WTC11 (cell line): ENCODE results near the gene GPD1. TPM values are rescaled to one million over a fixed set of nuclear protein-coding genes. Genes with fewer than 3 reads are reported as not detected.
A peak's percentile ranks its signal among the peaks of the same experiment; 100 is the strongest.

Source experiments
- ATAC-seq: fragments of 200-7000 bp; cut with Tn5 transposase; 2 replicates; pipeline ENCODE4 v1.10.0; 2021; ENCODE audit warnings: mild to moderate bottlenecking, moderate library complexity
- CTCF ChIA-PET: fragments of 300-600 bp; sonication (Branson Sonifier 250); formaldehyde crosslinking; loops from one replicate; lab custom pipeline; 2021; ENCODE audit warnings: antibody characterized with exemption; lab: Charles Lee
- POLR2A ChIA-PET: fragments of 350-600 bp; sonication (Branson Sonifier 250); formaldehyde crosslinking; loops from one replicate; lab custom pipeline; 2021; ENCODE audit warnings: antibody characterized with exemption; lab: Charles Lee
- DNase-seq: peaks from one replicate; pipeline ENCODE4 v3.0.0; 2021; ENCODE audit warnings: low spot score
- H3K27ac Mint-ChIP-seq: 2 replicates; pipeline ENCODE4 v1.8.0; 2021; ENCODE audit warnings: mixed read lengths
- H3K27me3 Mint-ChIP-seq: 2 replicates; pipeline ENCODE4 v1.8.0; 2021; ENCODE audit warnings: low read depth, mild to moderate bottlenecking, moderate library complexity, mixed read lengths
- H3K36me3 Mint-ChIP-seq: 2 replicates; pipeline ENCODE4 v1.8.0; 2021; ENCODE audit warnings: mixed read lengths
- H3K4me1 Mint-ChIP-seq: 2 replicates; pipeline ENCODE4 v1.8.0; 2022; ENCODE audit warnings: mixed read lengths
- H3K4me3 Mint-ChIP-seq: 2 replicates; pipeline ENCODE4 v1.8.0; 2021; ENCODE audit warnings: mild to moderate bottlenecking, moderate library complexity, mixed read lengths
- H3K9me3 Mint-ChIP-seq: 2 replicates; pipeline ENCODE4 v1.8.0; 2021; ENCODE audit warnings: mixed read lengths
- FOXP1 ChIP-seq: sonication (generic); formaldehyde crosslinking; IDR thresholded peaks from 2 replicates; pipeline ENCODE4 v1.8.0; 2022; ENCODE audit warnings: missing genetic modification reagents, mild to moderate bottlenecking, moderate library complexity, borderline replicate concordance
- JAZF1 ChIP-seq: fragments of 250-450 bp; sonication (Bioruptor Pico); IDR thresholded peaks from 2 replicates; pipeline ENCODE4 v1.9.0; 2021; ENCODE audit warnings: moderate library complexity, mild to moderate bottlenecking, inconsistent platforms
- NFYB ChIP-seq: sonication (generic); formaldehyde crosslinking; conservative IDR thresholded peaks from 2 replicates; pipeline ENCODE4 v1.8.0; 2022; ENCODE audit warnings: low read depth, missing genetic modification reagents
- RELA ChIP-seq: sonication (generic); formaldehyde crosslinking; IDR thresholded peaks from 2 replicates; pipeline ENCODE4 v1.8.1; 2022; ENCODE audit warnings: missing genetic modification reagents, mild to moderate bottlenecking, borderline replicate concordance
- SOX15 ChIP-seq: fragments of 250-450 bp; sonication (Bioruptor Pico); IDR thresholded peaks from 2 replicates; pipeline ENCODE4 v1.9.0; 2021; ENCODE audit warnings: mild to moderate bottlenecking
- TEAD4 ChIP-seq: sonication (generic); formaldehyde crosslinking; IDR thresholded peaks from 2 replicates; pipeline ENCODE4 v1.8.0; 2022; ENCODE audit warnings: mild to moderate bottlenecking, missing genetic modification reagents
- ZNF219 ChIP-seq: sonication (generic); formaldehyde crosslinking; IDR thresholded peaks from 2 replicates; pipeline ENCODE4 v1.8.0; 2023; ENCODE audit warnings: missing genetic modification reagents, mild to moderate bottlenecking, borderline replicate concordance
- ZNF671 ChIP-seq: fragments of 250-450 bp; sonication (Bioruptor Pico); IDR thresholded peaks from 2 replicates; pipeline ENCODE4 v1.8.0; 2021; ENCODE audit warnings: mild to moderate bottlenecking
- total RNA-seq: library from RNA; stranded (reverse); gene quantifications from 3 replicates; pipeline ENCODE4 v1.2.3, GENCODE V29; 2021
- TF ChIP-seq, protein P1 (sequence below): sonication (generic); formaldehyde crosslinking; IDR thresholded peaks from 2 replicates; pipeline ENCODE4 v1.8.0; 2023; ENCODE audit warnings: mild to moderate bottlenecking, missing genetic modification reagents
- TF ChIP-seq, protein P2 (sequence below): sonication (generic); formaldehyde crosslinking; IDR thresholded peaks from 2 replicates; pipeline ENCODE4 v1.8.1; 2022; ENCODE audit warnings: missing genetic modification reagents, borderline replicate concordance
- TF ChIP-seq, protein P3 (sequence below): sonication (generic); formaldehyde crosslinking; IDR thresholded peaks from 2 replicates; pipeline ENCODE4 v1.8.0; 2022; ENCODE audit warnings: missing genetic modification reagents
- TF ChIP-seq, protein P4 (sequence below): sonication (generic); formaldehyde crosslinking; IDR thresholded peaks from 2 replicates; pipeline ENCODE4 v1.8.0; 2022; ENCODE audit warnings: mild to moderate bottlenecking, missing genetic modification reagents
- TF ChIP-seq, protein P5 (sequence below): sonication (generic); formaldehyde crosslinking; IDR thresholded peaks from 2 replicates; pipeline ENCODE4 v1.8.1; 2023; ENCODE audit warnings: mild to moderate bottlenecking, missing genetic modification reagents
- TF ChIP-seq, protein P6 (sequence below): sonication (generic); formaldehyde crosslinking; IDR thresholded peaks from 2 replicates; pipeline ENCODE4 v1.8.0; 2023; ENCODE audit warnings: missing genetic modification reagents, mild to moderate bottlenecking, borderline replicate concordance

GPD1 gene
- total RNA-seq, 1 experiment from 2014 or later: 0.77 TPM

DNA sequence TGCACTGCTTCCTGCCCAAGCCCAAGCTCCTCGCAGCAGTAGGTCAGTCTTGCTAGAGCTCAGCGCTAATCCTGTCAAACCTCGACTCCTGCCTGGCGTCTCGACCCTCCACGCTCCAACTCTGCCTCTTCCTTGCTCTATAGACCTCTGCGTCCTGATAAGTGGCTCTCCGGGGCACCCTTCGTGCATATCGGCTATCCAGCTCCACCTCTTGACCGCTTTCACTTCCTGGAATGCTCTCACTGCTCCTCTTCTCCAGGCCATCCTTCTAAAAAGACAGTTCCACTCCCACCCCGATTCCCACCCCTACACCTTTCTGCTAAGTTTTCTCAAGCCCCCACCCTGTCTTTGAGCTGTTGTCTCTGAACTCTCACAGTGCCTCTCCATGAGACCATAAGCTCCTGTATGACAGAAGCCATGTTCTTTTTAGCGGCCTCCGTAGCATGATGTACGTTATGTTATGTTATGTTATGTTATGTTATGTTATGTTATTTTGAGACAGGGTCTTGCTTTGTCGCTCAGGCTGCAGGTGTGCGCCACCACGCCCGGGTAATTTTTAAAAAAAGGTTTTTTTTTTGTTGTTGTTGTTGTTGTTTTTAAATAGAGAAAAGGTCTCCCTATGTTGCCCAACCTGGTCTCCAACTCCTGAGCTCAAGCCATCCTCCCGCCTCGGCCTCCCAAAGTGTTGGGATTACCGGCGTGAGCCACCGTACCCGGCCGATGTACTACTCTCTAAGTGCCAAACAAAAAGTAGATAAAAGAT, 8.8 kb downstream of the GPD1 start:
- POLR2A ChIA-PET: interaction anchor here (0.6 to 4.2 kb wide), 12 partner anchors 8 to 203 kb away, joined by 3 to 50 read pairs (median 4); partner anchors contain the start of genes CERS5, LIMA1 and SMARCD1

DNA sequence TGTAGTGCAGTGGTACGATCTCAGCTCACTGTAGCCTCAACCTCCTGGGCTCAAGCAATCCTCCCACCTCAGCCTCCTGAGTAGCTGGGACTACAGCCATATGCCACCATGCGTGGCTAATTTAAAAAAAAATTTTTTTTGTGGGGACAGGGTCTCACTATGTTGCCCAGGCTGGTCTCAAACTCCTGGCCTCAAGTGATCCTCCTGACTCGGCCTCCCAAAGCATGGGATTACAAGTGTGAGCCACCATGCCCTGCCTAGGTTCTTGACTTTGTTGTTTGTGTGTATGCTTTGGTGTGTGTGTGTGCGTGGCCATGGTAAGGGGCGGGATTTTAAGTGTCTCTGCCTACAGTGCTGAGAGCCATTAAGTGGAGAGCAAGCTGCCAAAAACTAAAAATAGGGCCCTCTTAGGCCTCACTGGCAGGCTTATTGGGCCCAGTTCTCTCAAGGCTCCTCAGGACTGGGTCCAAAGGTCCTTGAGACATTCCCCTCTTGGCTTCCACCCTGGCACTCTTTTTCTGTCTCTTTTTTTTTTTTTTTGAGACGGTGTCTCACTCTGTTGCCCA, 13.3 kb downstream of the GPD1 start:
- TF ChIP-seq NFYB (CRISPR knock-in tag) (no peak), JAZF1 (CRISPR knock-in tag) (no peak), RELA (CRISPR knock-in tag) (no peak), ZNF219 (no peak), FOXP1 (CRISPR knock-in tag) (no peak), TEAD4 (CRISPR knock-in tag) (no peak), ZNF671 (CRISPR knock-in tag) (no peak), SOX15 (no peak)
- TF ChIP-seq, protein P1, sequence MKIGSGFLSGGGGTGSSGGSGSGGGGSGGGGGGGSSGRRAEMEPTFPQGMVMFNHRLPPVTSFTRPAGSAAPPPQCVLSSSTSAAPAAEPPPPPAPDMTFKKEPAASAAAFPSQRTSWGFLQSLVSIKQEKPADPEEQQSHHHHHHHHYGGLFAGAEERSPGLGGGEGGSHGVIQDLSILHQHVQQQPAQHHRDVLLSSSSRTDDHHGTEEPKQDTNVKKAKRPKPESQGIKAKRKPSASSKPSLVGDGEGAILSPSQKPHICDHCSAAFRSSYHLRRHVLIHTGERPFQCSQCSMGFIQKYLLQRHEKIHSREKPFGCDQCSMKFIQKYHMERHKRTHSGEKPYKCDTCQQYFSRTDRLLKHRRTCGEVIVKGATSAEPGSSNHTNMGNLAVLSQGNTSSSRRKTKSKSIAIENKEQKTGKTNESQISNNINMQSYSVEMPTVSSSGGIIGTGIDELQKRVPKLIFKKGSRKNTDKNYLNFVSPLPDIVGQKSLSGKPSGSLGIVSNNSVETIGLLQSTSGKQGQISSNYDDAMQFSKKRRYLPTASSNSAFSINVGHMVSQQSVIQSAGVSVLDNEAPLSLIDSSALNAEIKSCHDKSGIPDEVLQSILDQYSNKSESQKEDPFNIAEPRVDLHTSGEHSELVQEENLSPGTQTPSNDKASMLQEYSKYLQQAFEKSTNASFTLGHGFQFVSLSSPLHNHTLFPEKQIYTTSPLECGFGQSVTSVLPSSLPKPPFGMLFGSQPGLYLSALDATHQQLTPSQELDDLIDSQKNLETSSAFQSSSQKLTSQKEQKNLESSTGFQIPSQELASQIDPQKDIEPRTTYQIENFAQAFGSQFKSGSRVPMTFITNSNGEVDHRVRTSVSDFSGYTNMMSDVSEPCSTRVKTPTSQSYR: no peak
- TF ChIP-seq, protein P2, sequence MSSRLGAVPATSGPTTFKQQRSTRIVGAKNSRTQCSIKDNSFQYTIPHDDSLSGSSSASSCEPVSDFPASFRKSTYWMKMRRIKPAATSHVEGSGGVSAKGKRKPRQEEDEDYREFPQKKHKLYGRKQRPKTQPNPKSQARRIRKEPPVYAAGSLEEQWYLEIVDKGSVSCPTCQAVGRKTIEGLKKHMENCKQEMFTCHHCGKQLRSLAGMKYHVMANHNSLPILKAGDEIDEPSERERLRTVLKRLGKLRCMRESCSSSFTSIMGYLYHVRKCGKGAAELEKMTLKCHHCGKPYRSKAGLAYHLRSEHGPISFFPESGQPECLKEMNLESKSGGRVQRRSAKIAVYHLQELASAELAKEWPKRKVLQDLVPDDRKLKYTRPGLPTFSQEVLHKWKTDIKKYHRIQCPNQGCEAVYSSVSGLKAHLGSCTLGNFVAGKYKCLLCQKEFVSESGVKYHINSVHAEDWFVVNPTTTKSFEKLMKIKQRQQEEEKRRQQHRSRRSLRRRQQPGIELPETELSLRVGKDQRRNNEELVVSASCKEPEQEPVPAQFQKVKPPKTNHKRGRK (CRISPR knock-in tag): no peak
- TF ChIP-seq, protein P3, sequence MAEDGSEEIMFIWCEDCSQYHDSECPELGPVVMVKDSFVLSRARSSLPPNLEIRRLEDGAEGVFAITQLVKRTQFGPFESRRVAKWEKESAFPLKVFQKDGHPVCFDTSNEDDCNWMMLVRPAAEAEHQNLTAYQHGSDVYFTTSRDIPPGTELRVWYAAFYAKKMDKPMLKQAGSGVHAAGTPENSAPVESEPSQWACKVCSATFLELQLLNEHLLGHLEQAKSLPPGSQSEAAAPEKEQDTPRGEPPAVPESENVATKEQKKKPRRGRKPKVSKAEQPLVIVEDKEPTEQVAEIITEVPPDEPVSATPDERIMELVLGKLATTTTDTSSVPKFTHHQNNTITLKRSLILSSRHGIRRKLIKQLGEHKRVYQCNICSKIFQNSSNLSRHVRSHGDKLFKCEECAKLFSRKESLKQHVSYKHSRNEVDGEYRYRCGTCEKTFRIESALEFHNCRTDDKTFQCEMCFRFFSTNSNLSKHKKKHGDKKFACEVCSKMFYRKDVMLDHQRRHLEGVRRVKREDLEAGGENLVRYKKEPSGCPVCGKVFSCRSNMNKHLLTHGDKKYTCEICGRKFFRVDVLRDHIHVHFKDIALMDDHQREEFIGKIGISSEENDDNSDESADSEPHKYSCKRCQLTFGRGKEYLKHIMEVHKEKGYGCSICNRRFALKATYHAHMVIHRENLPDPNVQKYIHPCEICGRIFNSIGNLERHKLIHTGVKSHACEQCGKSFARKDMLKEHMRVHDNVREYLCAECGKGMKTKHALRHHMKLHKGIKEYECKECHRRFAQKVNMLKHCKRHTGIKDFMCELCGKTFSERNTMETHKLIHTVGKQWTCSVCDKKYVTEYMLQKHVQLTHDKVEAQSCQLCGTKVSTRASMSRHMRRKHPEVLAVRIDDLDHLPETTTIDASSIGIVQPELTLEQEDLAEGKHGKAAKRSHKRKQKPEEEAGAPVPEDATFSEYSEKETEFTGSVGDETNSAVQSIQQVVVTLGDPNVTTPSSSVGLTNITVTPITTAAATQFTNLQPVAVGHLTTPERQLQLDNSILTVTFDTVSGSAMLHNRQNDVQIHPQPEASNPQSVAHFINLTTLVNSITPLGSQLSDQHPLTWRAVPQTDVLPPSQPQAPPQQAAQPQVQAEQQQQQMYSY (CRISPR knock-in tag): no peak
- TF ChIP-seq, protein P4, sequence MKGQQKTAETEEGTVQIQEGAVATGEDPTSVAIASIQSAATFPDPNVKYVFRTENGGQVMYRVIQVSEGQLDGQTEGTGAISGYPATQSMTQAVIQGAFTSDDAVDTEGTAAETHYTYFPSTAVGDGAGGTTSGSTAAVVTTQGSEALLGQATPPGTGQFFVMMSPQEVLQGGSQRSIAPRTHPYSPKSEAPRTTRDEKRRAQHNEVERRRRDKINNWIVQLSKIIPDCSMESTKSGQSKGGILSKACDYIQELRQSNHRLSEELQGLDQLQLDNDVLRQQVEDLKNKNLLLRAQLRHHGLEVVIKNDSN: no peak
- TF ChIP-seq, protein P5, sequence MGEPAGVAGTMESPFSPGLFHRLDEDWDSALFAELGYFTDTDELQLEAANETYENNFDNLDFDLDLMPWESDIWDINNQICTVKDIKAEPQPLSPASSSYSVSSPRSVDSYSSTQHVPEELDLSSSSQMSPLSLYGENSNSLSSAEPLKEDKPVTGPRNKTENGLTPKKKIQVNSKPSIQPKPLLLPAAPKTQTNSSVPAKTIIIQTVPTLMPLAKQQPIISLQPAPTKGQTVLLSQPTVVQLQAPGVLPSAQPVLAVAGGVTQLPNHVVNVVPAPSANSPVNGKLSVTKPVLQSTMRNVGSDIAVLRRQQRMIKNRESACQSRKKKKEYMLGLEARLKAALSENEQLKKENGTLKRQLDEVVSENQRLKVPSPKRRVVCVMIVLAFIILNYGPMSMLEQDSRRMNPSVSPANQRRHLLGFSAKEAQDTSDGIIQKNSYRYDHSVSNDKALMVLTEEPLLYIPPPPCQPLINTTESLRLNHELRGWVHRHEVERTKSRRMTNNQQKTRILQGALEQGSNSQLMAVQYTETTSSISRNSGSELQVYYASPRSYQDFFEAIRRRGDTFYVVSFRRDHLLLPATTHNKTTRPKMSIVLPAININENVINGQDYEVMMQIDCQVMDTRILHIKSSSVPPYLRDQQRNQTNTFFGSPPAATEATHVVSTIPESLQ: no peak
- ChIA-PET POLR2A (no interaction called here), CTCF (interaction anchor here (1.0 to 1.4 kb wide), 4 partner anchors 8 to 172 kb away, joined by 3 read pairs; partner anchors contain the start of gene CERS5)
- Mint-ChIP-seq H3K36me3 (no peaks in the 10 kb centered on the region), H3K27ac (no peak overlapping the region), H3K9me3 (no peaks in the 10 kb centered on the region), H3K27me3 (no peaks in the 10 kb centered on the region), H3K4me1 (peaks cover 5% of the 10 kb centered on the region), H3K4me3 (no peak overlapping the region)
- DNase-seq (no peak), ATAC-seq (no peak)

More for the DNA sequence above, 8.8 kb downstream of the GPD1 start:
- H3K36me3 Mint-ChIP-seq: no peaks in the 10 kb centered on the region
- H3K4me3 Mint-ChIP-seq: peak overlapping the region; percentile 99
- no peak for TF ChIP-seq ZNF671 (CRISPR knock-in tag)
- 0 out of 2 replicates have a peak, but pooled peaks have one; percentile 1 for TF ChIP-seq FOXP1 (CRISPR knock-in tag)
- TF ChIP-seq, protein P6, sequence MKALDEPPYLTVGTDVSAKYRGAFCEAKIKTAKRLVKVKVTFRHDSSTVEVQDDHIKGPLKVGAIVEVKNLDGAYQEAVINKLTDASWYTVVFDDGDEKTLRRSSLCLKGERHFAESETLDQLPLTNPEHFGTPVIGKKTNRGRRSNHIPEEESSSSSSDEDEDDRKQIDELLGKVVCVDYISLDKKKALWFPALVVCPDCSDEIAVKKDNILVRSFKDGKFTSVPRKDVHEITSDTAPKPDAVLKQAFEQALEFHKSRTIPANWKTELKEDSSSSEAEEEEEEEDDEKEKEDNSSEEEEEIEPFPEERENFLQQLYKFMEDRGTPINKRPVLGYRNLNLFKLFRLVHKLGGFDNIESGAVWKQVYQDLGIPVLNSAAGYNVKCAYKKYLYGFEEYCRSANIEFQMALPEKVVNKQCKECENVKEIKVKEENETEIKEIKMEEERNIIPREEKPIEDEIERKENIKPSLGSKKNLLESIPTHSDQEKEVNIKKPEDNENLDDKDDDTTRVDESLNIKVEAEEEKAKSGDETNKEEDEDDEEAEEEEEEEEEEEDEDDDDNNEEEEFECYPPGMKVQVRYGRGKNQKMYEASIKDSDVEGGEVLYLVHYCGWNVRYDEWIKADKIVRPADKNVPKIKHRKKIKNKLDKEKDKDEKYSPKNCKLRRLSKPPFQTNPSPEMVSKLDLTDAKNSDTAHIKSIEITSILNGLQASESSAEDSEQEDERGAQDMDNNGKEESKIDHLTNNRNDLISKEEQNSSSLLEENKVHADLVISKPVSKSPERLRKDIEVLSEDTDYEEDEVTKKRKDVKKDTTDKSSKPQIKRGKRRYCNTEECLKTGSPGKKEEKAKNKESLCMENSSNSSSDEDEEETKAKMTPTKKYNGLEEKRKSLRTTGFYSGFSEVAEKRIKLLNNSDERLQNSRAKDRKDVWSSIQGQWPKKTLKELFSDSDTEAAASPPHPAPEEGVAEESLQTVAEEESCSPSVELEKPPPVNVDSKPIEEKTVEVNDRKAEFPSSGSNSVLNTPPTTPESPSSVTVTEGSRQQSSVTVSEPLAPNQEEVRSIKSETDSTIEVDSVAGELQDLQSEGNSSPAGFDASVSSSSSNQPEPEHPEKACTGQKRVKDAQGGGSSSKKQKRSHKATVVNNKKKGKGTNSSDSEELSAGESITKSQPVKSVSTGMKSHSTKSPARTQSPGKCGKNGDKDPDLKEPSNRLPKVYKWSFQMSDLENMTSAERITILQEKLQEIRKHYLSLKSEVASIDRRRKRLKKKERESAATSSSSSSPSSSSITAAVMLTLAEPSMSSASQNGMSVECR (CRISPR knock-in tag): no peak
- CTCF ChIA-PET: interaction anchor here (0.6 to 4.8 kb wide), 38 partner anchors 8 to 246 kb away, joined by 3 to 165 read pairs (median 7); partner anchors contain the start of genes CERS5, GPD1, LIMA1 and SMARCD1
- H3K27ac Mint-ChIP-seq: peak overlapping the region; percentile 99
- peaks cover 19% of the 10 kb centered on the region for H3K4me1 Mint-ChIP-seq
- H3K27me3 Mint-ChIP-seq: no peaks in the 10 kb centered on the region
- H3K9me3 Mint-ChIP-seq: no peaks in the 10 kb centered on the region
- ATAC-seq (no peak), DNase-seq (no peak)
